Measurements from ENCODE around the gene RANBP9.

DNA sequence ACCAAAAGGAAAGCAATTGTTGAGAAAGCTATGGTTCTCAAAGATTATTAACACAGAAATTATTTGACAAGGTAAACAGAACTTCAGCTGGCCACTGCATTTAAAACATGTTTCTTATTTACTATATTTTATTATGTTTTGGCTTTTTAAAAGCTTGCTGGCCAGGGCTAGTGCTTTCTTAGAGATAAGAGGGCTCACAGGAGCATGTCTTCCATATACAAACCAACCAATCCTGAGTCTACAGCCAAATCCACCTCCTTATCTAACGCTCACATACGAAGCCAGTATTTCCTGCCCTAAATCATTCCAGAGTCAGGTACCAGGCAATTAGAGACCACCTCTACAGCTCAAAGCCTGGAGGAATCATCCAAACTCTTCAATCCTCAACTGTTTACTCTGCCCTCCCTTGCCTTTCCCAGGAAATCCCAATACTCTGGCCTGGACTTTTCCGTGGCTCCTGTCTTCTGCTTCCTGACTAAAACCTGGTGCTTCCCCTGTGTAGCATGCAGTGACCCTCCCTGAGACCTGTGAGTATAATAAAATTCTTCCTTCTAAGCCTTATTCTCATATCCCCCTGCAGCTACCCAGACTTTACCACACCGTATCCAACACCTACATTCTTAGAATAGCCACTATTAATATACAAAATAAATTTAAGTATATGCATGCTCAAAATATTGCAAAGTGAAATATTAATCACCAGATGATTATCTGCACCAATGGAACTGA lies 33.2 kb downstream of the RANBP9 start:
- TF ChIP-seq, protein P1, sequence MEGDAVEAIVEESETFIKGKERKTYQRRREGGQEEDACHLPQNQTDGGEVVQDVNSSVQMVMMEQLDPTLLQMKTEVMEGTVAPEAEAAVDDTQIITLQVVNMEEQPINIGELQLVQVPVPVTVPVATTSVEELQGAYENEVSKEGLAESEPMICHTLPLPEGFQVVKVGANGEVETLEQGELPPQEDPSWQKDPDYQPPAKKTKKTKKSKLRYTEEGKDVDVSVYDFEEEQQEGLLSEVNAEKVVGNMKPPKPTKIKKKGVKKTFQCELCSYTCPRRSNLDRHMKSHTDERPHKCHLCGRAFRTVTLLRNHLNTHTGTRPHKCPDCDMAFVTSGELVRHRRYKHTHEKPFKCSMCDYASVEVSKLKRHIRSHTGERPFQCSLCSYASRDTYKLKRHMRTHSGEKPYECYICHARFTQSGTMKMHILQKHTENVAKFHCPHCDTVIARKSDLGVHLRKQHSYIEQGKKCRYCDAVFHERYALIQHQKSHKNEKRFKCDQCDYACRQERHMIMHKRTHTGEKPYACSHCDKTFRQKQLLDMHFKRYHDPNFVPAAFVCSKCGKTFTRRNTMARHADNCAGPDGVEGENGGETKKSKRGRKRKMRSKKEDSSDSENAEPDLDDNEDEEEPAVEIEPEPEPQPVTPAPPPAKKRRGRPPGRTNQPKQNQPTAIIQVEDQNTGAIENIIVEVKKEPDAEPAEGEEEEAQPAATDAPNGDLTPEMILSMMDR (IDR thresholded peaks at IDR 0.05; ENCODE audit: insufficient read depth, low read depth, low read length) = no peak
- no peak for TF ChIP-seq EZH2 (IDR thresholded peaks at IDR 0.05; ENCODE audit: insufficient read depth, low read length)
